HG02970 (cell line): ENCODE measurements around the gene FAM9C.
A peak's percentile ranks its signal among the peaks of the same experiment; 100 is the strongest.
"Not testable (repeated sequence)": the region's sequence is repeated elsewhere in the genome, so short reads cannot be mapped to it uniquely, and the experiment has no call there.

Experiments used
- ATAC-seq: cut with Tn5 transposase; IDR thresholded peaks from one replicate; pipeline ENCODE4 v1.9.1; 2021; ENCODE audit warnings: mild to moderate bottlenecking, moderate library complexity, moderate number of reproducible peaks; ENCODE audit not compliant: unreplicated experiment, low FRiP score

The FAM9C gene

GRCh38 chrX:13046141-13046855 lies 1.9 kb upstream of the FAM9C start:
- ATAC-seq = no peak

DNA sequence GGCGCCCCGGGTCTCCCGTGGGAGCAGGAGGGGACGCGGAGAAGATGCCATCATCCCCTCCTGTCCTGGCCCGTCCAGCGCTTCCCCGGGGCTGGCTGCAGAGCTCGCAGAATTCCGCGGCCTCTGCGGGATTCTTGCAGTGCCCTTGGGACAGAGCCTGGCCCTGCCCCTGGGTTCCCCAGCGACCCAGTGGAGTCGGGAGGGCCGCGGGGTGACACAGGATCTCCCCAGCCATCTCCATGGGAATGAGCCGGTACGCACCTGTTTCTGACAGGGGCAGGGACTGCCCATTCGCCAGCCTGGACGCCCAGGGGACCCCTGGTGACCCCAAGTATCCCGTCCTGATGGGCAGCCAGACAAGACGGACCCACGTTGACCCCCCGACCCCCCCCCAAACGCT lies 482 bp downstream of the FAM9C start:
- no peak for ATAC-seq

GRCh38 chrX:13043138-13043537 lies 1.3 kb downstream of the FAM9C start:
- no peak for ATAC-seq

DNA sequence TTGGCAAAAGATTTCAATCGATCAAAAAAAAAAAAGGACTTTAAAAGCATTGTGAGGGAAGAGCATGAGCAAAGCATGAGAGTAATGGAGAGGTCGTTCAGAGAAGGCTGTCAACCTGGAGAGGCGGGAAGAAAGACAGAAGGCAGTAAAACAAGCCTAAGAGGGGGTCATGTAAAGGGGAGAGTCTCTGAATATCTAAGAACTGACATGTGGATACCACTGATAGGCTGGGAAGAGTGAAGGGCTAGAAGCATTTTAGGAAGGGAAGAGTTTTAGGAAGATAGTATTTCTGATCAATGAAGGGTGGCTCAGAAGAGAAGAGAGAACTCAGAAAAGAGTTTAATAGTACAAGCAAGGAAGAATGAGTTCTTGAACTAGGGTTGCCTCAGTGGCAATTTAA lies 7.5 kb downstream of the FAM9C start:
- ATAC-seq = no peak

GRCh38 chrX:13033193-13033592 lies 11.2 kb downstream of the FAM9C start:
- no peak for ATAC-seq

DNA sequence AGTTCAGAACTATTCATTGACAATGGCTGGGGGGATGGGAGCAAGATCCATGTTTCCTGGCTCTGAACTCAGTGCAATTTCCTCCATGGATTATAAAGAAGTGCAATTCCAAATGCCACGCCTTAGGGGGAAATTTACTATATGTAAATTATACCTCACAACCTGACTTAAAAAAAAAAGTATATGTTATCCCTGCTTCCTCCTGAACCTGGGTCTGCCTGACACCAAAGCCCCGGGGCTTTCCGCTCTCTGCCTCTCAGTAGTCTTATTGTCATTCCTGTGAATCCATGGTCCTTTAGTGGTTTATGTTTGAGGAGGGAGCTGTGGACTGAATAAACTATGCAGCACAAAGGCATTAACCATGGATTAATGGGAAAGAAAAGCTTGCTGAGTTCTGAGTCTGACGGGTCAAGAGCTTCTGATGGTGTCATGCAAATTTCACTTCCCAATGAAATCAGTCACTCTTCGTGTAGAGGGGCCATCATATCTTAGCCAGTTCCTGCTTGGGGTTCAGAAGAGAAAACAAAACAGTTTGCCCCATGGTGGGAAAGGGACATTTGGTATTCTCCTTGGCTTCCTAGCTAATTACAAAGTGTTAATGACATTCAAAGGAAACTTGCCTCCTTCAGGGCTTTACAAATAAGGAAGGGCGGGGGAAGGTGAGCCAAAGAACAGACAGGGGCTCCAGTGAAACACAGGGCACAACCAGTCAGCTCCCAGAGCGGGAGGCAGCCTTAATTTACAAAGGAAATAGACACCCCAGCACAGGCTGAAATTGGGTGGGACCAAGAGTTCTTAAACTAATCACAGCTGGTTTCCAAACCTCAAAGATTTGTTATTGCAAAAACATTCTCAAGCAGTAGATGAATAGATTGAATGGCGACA lies 14.3 kb downstream of the FAM9C start:
- no peak for ATAC-seq

DNA sequence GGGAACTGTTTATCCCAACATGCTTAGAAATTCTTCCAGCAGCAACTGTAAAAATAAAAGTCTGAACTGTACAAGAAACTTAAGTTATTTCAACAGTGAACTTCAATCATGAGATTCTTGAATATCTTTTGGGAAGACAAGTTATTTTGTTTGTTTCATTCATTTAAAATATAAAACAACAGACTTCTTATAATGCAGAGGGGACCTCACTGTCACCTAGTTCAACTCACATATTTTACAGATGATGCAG lies 14.9 kb downstream of the FAM9C start:
- no peak for ATAC-seq

DNA sequence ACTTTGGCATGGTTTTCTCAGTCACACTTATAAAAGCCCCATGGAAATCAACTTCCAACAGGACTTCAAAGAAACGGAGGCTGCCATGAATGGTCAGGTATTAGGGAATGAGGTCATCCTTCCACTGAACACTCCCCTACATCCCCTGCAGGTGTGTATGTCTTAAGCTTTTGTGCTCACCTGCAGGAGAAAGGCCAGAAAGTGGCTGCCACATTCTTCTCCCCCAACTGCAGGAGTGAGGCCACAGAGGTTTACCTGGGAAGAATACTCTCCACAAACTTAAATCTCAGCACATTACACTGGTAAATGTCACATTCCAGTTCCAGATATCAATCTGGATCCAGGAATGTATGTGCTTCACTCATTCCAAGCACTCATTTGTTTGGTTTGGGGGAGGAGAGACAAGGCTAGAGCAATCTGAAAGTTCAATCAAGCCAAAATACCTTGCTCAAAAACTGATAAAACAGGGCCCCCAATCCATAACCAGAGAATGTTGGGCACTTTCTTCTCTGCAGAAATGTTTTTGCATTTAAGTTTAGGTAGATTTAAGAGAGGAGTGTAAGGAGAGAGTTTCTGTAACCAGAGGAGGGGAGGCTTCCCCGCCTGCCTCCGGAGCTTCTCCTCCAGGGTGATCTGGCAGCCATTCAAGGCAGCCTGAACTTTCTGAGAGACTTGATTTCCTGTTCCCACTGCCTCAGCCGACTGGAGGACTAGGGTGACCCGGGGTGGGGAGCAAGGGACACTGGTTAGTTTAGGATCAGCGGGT lies 15.4 kb downstream of the FAM9C start:
- ATAC-seq = no peak

DNA sequence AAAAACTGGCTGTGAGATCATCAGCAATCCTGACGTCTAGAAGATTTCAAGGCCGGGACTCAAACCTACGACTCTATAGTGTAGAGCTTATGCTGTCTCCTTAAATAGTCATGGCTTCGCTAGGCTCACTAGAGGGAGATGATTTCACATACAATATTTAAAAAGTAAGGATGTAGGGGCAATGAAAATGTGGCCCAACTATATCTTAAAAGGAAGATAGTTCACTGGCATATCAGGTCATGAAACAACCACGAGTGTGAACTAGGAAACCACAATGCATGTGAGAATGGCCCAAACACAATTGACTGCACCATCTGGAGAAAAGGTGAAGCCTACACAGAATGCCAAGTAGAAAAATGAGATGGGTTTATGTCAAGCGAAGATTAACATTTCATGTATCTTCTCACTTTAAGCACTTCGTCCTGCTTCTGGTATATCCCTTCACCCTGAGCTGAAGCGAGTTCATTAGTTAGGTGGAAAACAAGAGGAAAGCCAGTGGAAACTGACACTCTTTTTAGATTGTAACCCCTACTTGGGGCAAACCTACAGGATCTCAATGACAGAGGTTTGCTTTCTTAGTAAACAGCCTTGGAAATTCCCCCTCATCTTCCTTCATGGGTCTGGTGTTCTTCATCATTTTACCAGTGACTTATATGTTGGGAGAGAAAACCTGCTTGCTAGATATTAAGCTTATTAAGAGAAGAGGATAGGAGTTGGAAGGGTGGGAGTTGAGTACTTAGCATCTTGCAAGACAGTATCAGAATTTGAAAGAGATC lies 17.4 kb downstream of the FAM9C start:
- no peak for ATAC-seq

DNA sequence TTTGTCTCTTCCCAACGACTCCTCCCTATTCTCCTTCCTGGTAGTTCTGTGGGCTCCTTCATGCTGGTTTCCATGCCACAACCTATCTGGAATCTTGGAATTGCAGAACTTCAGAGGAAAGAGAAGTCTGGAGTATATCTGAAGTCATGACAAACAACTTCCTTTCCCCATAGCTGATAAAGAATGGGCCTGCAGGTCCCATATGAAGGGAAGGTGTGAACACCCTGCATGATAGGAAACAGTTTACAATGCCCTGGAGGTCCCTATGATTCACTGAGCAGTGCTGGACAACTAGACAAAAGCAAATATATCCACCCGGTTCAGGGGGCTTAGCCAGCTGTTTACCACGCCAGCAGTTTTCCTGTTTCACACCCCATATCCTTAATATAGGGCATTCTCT lies 19.4 kb downstream of the FAM9C start:
- ATAC-seq = no peak

DNA sequence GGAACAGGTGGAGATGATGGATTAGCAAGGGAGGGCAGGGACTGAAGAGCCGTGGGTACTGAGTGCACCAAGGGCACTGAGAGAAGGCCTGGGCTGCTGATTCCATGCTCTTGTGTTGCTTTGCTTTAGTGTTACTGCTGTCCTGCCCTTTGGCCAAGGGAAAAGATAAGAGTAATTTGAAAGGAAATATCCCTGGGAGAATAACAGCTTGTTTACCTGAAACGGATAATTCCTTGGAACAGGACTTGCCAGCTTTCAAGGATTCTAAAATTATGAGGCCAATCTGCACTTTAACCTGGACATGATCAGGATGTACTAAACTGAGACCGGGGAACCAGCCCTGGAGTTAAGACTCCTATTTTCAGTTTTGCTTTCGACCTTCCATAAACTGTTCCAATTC lies 20.4 kb downstream of the FAM9C start:
- ATAC-seq = no peak

DNA sequence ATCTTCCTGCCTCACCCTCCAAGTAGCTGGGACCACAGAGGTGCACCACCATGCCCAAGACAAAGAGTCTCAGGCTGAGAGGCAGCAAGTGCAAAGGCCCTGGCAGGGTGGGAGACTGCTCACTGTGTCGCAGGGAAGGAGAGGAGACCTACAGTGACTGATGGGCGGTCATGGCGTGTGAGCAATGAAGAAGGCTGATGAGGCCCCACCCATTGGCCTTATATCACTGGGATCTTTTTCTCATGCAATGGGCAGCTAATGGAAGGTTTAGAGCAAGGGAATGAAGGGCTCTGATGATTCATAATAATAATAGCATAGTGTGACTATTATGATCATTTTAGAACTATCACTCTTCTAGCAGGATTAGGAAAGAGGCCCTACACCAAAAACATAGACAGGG lies 20.9 kb downstream of the FAM9C start:
- ATAC-seq = no peak

GRCh38 chrX:13022926-13023325 lies 21.5 kb downstream of the FAM9C start:
- ATAC-seq = no peak

- not testable (repeated sequence) for ATAC-seq
Observed at GRCh38 chrX:13016731-13017130, 27.7 kb downstream of the FAM9C start.

DNA sequence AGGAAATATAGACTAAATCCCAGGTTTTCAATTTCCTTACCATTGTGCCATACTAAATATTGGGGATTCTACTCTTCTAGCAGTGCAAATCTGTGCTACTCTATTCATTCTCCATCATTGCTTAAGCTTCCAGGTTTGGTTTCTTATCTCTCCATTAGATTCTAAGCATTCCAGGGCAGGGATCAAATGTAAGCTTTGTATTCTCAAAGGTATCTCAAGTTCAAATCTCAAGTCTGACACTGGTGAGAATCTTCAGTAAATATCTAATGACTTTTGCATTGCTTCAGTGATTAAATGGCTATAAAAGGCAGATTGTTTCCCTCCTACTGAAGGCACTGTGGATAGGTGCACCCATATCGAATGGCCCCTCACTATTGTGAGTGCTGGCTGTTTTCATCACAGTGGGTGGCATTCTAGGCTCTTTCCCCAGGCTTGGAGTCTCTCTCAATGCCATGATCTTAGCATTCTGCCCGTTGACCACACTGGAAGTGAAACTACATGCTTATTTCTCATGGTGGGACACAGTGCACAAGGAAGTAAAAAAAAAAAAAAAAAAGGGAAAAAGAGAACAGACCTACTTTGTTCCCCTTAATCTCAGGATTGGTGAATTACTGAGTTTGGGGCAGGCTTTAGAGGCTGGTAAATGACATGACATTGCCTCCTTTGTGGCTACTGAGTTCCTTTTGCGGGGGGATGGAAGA lies 28.7 kb downstream of the FAM9C start:
- no peak for ATAC-seq

- ATAC-seq = peak; percentile 15
Observed at GRCh38 chrX:13014111-13015096, 30.0 kb downstream of the FAM9C start.

DNA sequence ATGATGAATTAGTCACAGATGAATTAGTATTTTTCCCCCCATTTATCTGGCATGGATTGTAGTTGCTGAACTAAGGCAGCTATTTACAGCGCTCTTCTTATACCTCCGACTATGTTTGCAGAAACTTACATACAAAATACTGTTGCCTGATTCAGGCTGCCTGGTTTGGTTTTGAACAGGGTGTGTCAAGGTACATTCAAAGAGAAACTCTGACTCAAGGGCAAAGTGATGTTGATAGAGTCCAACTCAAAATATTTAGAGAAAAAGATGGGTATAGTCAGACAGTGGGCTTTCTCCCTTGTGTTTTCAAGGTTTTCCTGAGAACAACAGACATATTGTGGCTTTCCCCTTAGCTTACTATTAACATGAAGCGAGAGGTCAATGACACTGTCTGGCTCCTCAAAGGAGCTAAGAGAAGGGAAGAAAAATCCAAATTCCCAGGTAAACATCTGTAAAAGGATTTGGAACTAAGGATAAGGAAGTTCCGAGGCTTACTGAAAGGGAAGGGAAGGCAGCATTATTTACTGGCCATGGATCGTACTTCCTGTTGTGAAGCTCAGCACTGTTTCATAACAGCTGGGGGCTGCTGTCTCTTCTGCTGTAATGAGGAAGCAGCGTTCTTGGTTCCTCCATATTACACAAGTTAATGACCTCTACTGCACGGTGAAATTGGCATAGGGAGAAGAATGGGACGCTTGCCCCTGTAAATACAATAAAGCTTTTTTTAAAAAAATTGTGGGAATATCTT lies 30.9 kb downstream of the FAM9C start:
- peak; percentile 59 for ATAC-seq

DNA sequence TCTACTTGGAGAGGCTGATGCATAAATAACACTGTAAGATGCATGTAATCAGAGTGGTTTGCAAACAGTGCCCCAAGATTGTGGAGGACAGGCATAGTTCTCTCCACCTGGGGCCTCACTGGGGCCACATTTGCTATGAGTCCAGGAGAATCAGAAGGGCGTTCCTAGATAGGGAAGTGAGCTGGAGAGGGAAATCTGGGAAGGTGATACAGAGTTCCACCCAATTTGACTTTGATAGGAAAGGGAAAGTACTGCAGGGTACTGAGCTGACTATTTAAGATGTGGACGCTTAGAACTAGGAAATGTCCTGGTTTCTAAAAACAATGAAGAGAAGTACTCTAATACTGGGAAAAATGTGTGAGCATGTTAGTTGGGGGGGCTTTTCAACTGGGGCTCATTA lies 33.9 kb downstream of the FAM9C start:
- ATAC-seq = no peak
